HL-60 (cell line): ENCODE results near the gene PTPRG.

Source experiments
- DNase-seq, 2 experiments: peaks; one replicate each; pipeline ENCODE4 v3.0.0-alpha.2; 2010 to 2020; ENCODE audit warnings: low read depth in 1 of 2, low spot score in 1 of 2
- H3K27ac ChIP-seq: fragments of 250-450 bp; sonication (Bioruptor Pico); replicated peaks from 2 replicates; pipeline ENCODE4 v1.5.1; 2020; ENCODE audit warnings: mild to moderate bottlenecking, moderate library complexity
- H3K27me3 ChIP-seq: fragments of 250-450 bp; sonication (Bioruptor Pico); 2 replicates; pipeline ENCODE4 v1.5.1; 2021; ENCODE audit warnings: mild to moderate bottlenecking, moderate library complexity; ENCODE audit not compliant: insufficient read depth, poor library complexity, severe bottlenecking
- H3K4me3 ChIP-seq: replicated peaks from 2 replicates; pipeline ENCODE4 v1.5.1; 2011; ENCODE audit warnings: mild to moderate bottlenecking, control low read depth, low read length; ENCODE audit not compliant: insufficient read depth
- CTCF ChIP-seq: IDR thresholded peaks from one replicate; pipeline ENCODE4 v1.5.1; 2011; ENCODE audit warnings: low read length, control low read depth, inconsistent platforms; ENCODE audit not compliant: insufficient read depth
- GABPA ChIP-seq: IDR thresholded peaks from 2 replicates; pipeline ENCODE4 v1.6.1; 2012; ENCODE audit warnings: low read depth
- POLR2AphosphoS5 ChIP-seq: IDR thresholded peaks from 2 replicates; pipeline ENCODE4 v1.6.1; 2012; ENCODE audit warnings: low read depth
- SPI1 ChIP-seq: IDR thresholded peaks from 2 replicates; pipeline ENCODE4 v1.6.1; 2012; ENCODE audit warnings: low read depth, mild to moderate bottlenecking, borderline replicate concordance
- TF ChIP-seq, protein P1 (sequence below): IDR thresholded peaks from 2 replicates; pipeline ENCODE4 v1.6.1; 2012; ENCODE audit warnings: low read depth; ENCODE audit not compliant: insufficient replicate concordance

Gene PTPRG

DNA sequence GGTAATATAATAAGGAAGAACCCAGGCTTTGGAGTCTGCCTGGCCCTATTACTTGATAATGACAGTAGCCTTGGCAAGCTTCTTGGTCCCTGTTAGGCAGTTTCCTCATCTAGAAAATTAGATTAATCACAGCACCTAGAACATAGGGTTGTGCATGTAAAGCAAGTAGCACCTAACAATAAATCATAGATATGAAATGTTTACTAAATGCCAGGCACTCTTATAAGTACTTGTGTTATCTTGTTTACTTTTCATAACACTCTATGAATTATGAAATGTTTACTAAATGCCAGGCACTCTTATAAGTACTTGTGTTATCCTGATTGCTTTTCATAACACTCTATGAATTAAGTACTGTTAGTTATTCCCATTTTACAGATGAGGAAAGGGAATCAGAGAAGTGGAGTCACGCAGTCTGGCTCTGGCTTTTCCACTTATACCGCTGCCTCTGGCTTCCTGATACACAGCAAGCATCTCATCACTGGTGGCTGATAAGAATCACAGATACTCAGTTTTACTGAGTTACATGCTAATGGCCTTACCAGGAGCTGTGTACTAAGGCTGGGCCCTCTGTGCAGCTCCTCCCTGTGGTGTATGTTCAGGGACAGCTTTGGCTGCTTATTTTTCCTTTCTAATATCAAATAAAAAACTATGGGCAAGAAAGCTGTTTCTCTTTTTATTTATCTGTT is 688.6 kb downstream of the PTPRG start:
- no peak for TF ChIP-seq CTCF
- TF ChIP-seq, protein P1, sequence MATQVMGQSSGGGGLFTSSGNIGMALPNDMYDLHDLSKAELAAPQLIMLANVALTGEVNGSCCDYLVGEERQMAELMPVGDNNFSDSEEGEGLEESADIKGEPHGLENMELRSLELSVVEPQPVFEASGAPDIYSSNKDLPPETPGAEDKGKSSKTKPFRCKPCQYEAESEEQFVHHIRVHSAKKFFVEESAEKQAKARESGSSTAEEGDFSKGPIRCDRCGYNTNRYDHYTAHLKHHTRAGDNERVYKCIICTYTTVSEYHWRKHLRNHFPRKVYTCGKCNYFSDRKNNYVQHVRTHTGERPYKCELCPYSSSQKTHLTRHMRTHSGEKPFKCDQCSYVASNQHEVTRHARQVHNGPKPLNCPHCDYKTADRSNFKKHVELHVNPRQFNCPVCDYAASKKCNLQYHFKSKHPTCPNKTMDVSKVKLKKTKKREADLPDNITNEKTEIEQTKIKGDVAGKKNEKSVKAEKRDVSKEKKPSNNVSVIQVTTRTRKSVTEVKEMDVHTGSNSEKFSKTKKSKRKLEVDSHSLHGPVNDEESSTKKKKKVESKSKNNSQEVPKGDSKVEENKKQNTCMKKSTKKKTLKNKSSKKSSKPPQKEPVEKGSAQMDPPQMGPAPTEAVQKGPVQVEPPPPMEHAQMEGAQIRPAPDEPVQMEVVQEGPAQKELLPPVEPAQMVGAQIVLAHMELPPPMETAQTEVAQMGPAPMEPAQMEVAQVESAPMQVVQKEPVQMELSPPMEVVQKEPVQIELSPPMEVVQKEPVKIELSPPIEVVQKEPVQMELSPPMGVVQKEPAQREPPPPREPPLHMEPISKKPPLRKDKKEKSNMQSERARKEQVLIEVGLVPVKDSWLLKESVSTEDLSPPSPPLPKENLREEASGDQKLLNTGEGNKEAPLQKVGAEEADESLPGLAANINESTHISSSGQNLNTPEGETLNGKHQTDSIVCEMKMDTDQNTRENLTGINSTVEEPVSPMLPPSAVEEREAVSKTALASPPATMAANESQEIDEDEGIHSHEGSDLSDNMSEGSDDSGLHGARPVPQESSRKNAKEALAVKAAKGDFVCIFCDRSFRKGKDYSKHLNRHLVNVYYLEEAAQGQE = no peak
- no peak for TF ChIP-seq SPI1
- no peak for TF ChIP-seq GABPA
- no peak for TF ChIP-seq POLR2AphosphoS5
- no peak for DNase-seq
- H3K27ac ChIP-seq = no peak overlapping the region
- no peaks in the 10 kb centered on the region for H3K27me3 ChIP-seq
- H3K4me3 ChIP-seq = no peak overlapping the region

DNA sequence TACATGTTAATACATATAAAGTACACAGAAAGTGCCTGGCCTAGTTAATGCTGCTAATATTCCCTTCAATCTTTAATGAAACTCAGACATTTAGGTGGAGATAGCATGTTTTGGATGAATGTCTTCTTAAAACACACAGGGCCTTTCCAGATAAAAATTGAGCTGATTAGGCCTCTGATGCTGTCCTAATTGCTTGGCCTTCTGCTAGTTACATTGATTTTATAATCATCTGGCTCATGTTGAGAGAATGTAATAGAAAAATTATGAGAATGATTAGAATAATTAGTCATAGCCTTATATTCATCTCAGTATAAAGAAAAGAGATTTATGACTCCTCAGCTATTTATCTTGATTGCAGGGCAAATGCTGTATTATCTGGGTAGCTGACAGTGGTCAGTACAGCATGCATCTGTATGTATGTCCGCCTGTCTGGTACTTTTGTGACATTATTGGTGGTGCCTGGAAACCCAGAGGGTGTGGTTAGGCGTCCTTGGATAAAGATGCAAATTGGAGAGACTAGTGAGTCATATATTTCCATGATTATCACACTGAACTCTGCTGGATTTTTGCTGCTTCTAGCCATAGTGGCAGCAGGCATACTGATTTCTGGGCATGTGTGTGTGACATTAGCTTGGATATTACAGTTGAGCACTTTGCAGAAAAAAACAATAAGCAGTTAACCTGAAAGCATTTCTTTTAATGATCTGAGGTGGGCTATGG is 691.2 kb downstream of the PTPRG start:
- no peak for TF ChIP-seq POLR2AphosphoS5
- Histone ChIP-seq H3K27ac (no peak overlapping the region), H3K27me3 (peaks cover 2% of the 10 kb centered on the region), H3K4me3 (no peak overlapping the region)
- no peak for DNase-seq

DNA sequence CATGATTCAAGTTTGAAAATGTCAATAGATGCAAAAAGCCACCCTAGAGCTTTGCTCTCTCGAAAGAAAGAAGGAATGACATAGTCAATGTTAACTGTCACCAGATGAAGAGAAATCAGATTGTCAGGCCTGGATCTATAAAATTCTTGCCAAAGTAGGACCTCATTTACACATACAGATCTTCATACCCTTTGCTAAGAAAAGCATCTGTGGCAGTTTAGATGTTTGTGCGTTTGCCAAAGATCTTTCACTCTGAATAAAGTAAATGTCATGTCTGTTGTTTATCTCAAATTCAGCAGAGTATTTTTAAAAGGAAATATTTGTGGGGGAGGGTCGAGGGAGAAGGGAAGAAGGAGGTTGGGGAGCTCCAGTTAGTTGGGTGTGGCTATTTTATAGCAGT is 692.6 kb downstream of the PTPRG start:
- no peak for DNase-seq
- H3K27ac ChIP-seq = no peak overlapping the region
- TF ChIP-seq GABPA = no peak
- no peak for TF ChIP-seq POLR2AphosphoS5
- TF ChIP-seq, protein P1 = no peak
- TF ChIP-seq CTCF = no peak
- TF ChIP-seq SPI1 = no peak
- H3K4me3 ChIP-seq = no peak overlapping the region
- H3K27me3 ChIP-seq = peaks cover 2% of the 10 kb centered on the region

GRCh38 chr3:62255758-62256157 is 694.4 kb downstream of the PTPRG start:
- no peak overlapping the region for H3K4me3 ChIP-seq
- peaks cover 2% of the 10 kb centered on the region for H3K27me3 ChIP-seq
- DNase-seq = no peak
- no peak for TF ChIP-seq POLR2AphosphoS5
- no peak for TF ChIP-seq SPI1
- no peak for TF ChIP-seq CTCF
- no peak for TF ChIP-seq GABPA
- TF ChIP-seq, protein P1 = no peak
- no peak overlapping the region for H3K27ac ChIP-seq
